Ovary (tissue), 3 donors: ENCODE results near the gene UBQLN1.

Experiments
- EP300 ChIP-seq: sonication (generic); formaldehyde crosslinking; IDR thresholded peaks from one replicate; pipeline ENCODE4 v1.6.1; 2017; ENCODE audit warnings: antibody characterized with exemption
- POLR2A ChIP-seq: fragments of 450-650 bp; IDR thresholded peaks from one replicate; pipeline ENCODE4 v1.6.1; 2017; ENCODE audit warnings: antibody characterized with exemption, mild to moderate bottlenecking, moderate library complexity
- TF ChIP-seq, protein P1 (sequence below), 3 donors: fragments of 450-650 bp in 2 of 3; fragments of 200-600 bp in 1 of 3; IDR thresholded peaks; one replicate each; pipeline versions ENCODE4 v1.5.1 to v1.8.0; 2016 to 2022; ENCODE audit warnings: antibody characterized with exemption in 3 of 3, mild to moderate bottlenecking in 1 of 3
- donor health status: DM: no; HTN: no; CAD: no.

DNA sequence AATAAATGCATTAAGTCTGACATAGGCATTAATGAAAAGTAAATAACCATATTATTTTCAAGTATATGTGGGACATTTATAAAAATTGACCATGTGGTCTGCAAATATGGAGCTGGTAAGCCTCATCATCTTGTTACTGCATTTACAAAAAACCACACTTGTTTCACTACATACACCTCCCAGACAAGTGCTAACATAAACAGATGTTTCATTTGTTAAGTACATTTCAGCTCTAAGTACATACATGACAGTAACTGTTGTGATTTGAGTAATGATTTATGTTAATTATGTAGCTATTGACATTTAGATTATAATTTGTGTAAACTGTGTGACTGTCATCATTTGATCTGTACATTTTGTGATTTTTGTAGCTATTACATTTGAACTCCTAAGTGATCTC is 70.9 kb downstream of the UBQLN1 start:
- TF ChIP-seq POLR2A = no peak
- no peak for TF ChIP-seq EP300
- TF ChIP-seq, protein P1, sequence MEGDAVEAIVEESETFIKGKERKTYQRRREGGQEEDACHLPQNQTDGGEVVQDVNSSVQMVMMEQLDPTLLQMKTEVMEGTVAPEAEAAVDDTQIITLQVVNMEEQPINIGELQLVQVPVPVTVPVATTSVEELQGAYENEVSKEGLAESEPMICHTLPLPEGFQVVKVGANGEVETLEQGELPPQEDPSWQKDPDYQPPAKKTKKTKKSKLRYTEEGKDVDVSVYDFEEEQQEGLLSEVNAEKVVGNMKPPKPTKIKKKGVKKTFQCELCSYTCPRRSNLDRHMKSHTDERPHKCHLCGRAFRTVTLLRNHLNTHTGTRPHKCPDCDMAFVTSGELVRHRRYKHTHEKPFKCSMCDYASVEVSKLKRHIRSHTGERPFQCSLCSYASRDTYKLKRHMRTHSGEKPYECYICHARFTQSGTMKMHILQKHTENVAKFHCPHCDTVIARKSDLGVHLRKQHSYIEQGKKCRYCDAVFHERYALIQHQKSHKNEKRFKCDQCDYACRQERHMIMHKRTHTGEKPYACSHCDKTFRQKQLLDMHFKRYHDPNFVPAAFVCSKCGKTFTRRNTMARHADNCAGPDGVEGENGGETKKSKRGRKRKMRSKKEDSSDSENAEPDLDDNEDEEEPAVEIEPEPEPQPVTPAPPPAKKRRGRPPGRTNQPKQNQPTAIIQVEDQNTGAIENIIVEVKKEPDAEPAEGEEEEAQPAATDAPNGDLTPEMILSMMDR (IDR thresholded peaks at IDR 0.05) = no peak
